PC-3 (cell line): ENCODE results near the gene PRKAR2B. TPM values are rescaled to one million over a fixed set of nuclear protein-coding genes. Genes with fewer than 3 reads are reported as not detected.

Source experiments
- ATAC-seq: fragments of 200-7000 bp; cut with Tn5 transposase; 2 replicates; pipeline ENCODE4 v1.9.1; 2020; ENCODE audit warnings: mild to moderate bottlenecking, moderate library complexity
- BruUV-seq: library from RNA; stranded (reverse); fragments of 400-500 nt; replicated peaks from 2 replicates; lab custom pipeline; 2021; lab: Mats Ljungman, UMichigan
- CTCF ChIA-PET: fragments of 300-600 bp; sonication (Branson Sonifier 250); formaldehyde crosslinking; loops from one replicate; lab custom pipeline; 2022; ENCODE audit warnings: antibody characterized with exemption; lab: Charles Lee
- POLR2A ChIA-PET: fragments of 300-600 bp; sonication (Branson Sonifier 250); formaldehyde crosslinking; loops from one replicate; lab custom pipeline; 2022; ENCODE audit warnings: antibody characterized with exemption; ENCODE audit not compliant: unreplicated experiment; lab: Charles Lee
- DNase-seq: peaks from one replicate; pipeline ENCODE4 v3.0.0-alpha.2; 2015
- H2AFZ ChIP-seq: fragments of 300-600 bp; sonication (generic); 2 replicates; pipeline ENCODE4 v1.6.0; 2016; ENCODE audit warnings: antibody characterized with exemption, low read length
- H3F3A ChIP-seq: fragments of 300-600 bp; sonication (generic); one replicate; pipeline ENCODE4 v1.6.0; 2017; ENCODE audit warnings: antibody characterized with exemption, low read length, control low read depth, mild to moderate bottlenecking; ENCODE audit not compliant: unreplicated experiment
- H3K27ac ChIP-seq: fragments of 300-600 bp; sonication (generic); 2 replicates; pipeline ENCODE4 v1.5.1; 2016; ENCODE audit warnings: mild to moderate bottlenecking, low read length
- H3K27me3 ChIP-seq: fragments of 300-600 bp; sonication (generic); 2 replicates; pipeline ENCODE4 v1.6.1; 2016; ENCODE audit warnings: low read length, mixed read lengths
- H3K36me3 ChIP-seq: fragments of 300-600 bp; sonication (generic); 2 replicates; pipeline ENCODE4 v1.6.1; 2016; ENCODE audit warnings: low read depth, mixed run types, low read length, mixed read lengths
- H3K4me1 ChIP-seq: fragments of 300-600 bp; sonication (generic); 2 replicates; pipeline ENCODE4 v1.5.1; 2016; ENCODE audit warnings: low read length; ENCODE audit not compliant: insufficient read depth
- H3K4me2 ChIP-seq: fragments of 300-600 bp; sonication (generic); 2 replicates; pipeline ENCODE4 v1.6.0; 2016; ENCODE audit warnings: low read length
- H3K4me3 ChIP-seq: fragments of 300-600 bp; sonication (generic); 2 replicates; pipeline ENCODE4 v1.5.1; 2016; ENCODE audit warnings: mild to moderate bottlenecking, low read length, mixed read lengths
- H3K79me2 ChIP-seq: fragments of 300-600 bp; sonication (generic); 2 replicates; pipeline ENCODE4 v1.6.1; 2017; ENCODE audit warnings: low read length, mixed read lengths
- H3K9ac ChIP-seq: fragments of 300-600 bp; sonication (generic); 2 replicates; pipeline ENCODE4 v1.6.0; 2016; ENCODE audit warnings: mild to moderate bottlenecking, low read length
- H3K9me2 ChIP-seq: fragments of 300-600 bp; sonication (generic); replicated peaks from 2 replicates; pipeline ENCODE4 v1.6.1; 2016; ENCODE audit warnings: mixed run types, low read length, mixed read lengths
- H3K9me3 ChIP-seq: fragments of 300-600 bp; sonication (generic); 2 replicates; pipeline ENCODE4 v1.6.1; 2016; ENCODE audit warnings: low read length, mixed read lengths
- H4K20me1 ChIP-seq: fragments of 300-600 bp; sonication (generic); 2 replicates; pipeline ENCODE4 v1.6.1; 2016; ENCODE audit warnings: low read length, mixed read lengths
- EZH2 ChIP-seq: fragments of 300-600 bp; sonication (generic); IDR thresholded peaks from one replicate; pipeline ENCODE4 v1.6.1; 2017; ENCODE audit warnings: antibody characterized with exemption, mild to moderate bottlenecking, low read length; ENCODE audit not compliant: unreplicated experiment
- EZH2phosphoT487 ChIP-seq: fragments of 300-600 bp; sonication (generic); IDR thresholded peaks from 2 replicates; pipeline ENCODE4 v1.6.1; 2018; ENCODE audit warnings: mild to moderate bottlenecking, antibody characterized with exemption, low read length, borderline replicate concordance
- intact Hi-C: fragments of 100-400 bp; cut with micrococcal nuclease; formaldehyde crosslinking; loops from 2 replicates; pipeline ENCODE4 v1.9.0; 2023
- total RNA-seq: library from RNA; depleted of rRNA; stranded (reverse); fragments of >200 nt; gene quantifications from 2 replicates; pipeline ENCODE4 v1.2.3, GENCODE V29; 2014
- TF ChIP-seq, protein P1 (sequence below): fragments of 300-600 bp; sonication (generic); conservative IDR thresholded peaks from 2 replicates; pipeline ENCODE4 v1.5.1; 2017; ENCODE audit warnings: antibody characterized with exemption, low read depth, mild to moderate bottlenecking, low read length

The PRKAR2B gene
- total RNA-seq, 1 experiment from 2014 or later, result 0.29 TPM

DNA sequence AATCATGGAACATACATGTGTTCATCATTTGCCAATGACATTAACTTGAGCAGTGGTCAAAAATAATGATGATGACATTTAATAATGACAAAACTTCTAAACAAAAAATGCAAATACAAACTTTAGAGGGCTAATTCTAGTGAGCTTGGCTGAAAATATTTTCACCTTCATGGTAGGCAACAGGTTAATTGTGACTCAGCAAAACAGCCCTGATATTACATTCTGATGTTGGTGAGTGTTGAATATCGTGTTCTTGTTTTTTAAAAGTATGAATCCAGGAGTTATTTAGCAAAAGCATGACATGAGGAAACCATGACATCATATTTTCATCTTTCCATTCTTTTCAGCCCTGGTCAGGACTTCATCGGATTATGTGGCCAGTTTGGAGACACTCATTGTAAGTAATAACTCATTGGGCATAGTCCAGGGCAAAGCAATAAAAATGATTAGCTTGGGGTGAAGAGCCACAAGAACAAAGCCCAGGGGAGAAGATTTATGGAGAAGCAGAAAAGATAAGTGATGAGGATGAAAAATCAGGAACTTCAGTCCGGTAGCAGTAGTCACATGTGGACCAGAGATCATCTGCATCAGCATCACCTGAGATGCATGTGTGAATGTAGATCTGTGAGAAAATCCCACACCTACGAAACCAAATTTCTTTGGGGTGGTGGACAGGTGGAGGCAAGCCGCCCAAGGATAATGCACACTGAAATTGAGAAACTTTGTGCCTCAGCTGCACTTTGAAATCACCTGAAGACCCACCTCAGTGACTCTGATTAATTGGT, 46.8 kb upstream of the PRKAR2B start:
- ChIA-PET POLR2A (no interaction called here), CTCF (no interaction called here)
- no peak for ATAC-seq
- Histone ChIP-seq H3K9ac (no peak overlapping the region), H4K20me1 (no peaks in the 10 kb centered on the region), H3K27ac (no peak overlapping the region), H3K36me3 (no peaks in the 10 kb centered on the region), H3K4me3 (no peak overlapping the region), H3K27me3 (peaks cover 39% of the 10 kb centered on the region), H3K4me1 (no peaks in the 10 kb centered on the region), H3F3A (no peaks in the 10 kb centered on the region), H3K9me2 (no peaks in the 10 kb centered on the region), H2AFZ (no peak overlapping the region), H3K4me2 (no peak overlapping the region), H3K79me2 (no peaks in the 10 kb centered on the region), H3K9me3 (no peaks in the 10 kb centered on the region)
- no peak for DNase-seq
- no TSS peak for BruUV-seq
- intact Hi-C loops, result no loop called here
- TF ChIP-seq EZH2, result no peak
- TF ChIP-seq EZH2phosphoT487, result no peak
- TF ChIP-seq, protein P1, sequence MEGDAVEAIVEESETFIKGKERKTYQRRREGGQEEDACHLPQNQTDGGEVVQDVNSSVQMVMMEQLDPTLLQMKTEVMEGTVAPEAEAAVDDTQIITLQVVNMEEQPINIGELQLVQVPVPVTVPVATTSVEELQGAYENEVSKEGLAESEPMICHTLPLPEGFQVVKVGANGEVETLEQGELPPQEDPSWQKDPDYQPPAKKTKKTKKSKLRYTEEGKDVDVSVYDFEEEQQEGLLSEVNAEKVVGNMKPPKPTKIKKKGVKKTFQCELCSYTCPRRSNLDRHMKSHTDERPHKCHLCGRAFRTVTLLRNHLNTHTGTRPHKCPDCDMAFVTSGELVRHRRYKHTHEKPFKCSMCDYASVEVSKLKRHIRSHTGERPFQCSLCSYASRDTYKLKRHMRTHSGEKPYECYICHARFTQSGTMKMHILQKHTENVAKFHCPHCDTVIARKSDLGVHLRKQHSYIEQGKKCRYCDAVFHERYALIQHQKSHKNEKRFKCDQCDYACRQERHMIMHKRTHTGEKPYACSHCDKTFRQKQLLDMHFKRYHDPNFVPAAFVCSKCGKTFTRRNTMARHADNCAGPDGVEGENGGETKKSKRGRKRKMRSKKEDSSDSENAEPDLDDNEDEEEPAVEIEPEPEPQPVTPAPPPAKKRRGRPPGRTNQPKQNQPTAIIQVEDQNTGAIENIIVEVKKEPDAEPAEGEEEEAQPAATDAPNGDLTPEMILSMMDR, result no peak

DNA sequence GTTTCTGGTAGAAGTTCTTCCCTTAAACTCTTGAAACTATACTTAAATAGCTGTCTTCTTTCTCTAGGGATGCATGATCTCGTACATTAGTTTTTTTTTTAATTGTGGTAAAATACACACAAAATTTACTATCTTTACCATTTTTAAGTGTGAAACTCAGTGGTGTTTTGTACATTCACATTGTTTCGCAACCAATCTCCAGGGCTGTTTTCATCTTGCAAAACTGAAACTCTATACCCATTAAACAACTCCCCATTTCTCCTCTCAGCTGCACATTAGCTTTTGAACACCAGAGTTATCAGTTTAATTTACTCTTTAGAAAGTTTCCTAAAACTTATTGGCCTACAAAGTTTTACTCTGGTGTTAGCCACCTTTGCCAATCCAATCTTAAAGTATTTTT, 45.5 kb upstream of the PRKAR2B start:
- ChIA-PET CTCF (no interaction called here), POLR2A (no interaction called here)
- no peaks in the 10 kb centered on the region for H3K79me2 ChIP-seq
- no peak overlapping the region for H3K4me3 ChIP-seq
- TF ChIP-seq EZH2phosphoT487 (no peak), EZH2 (no peak)
- no peaks in the 10 kb centered on the region for H3F3A ChIP-seq
- ATAC-seq (no peak), DNase-seq (no peak)
- no peak overlapping the region for H3K9ac ChIP-seq
- no peak overlapping the region for H3K4me2 ChIP-seq
- H3K27me3 ChIP-seq, result peaks cover 32% of the 10 kb centered on the region
- no peaks in the 10 kb centered on the region for H3K9me2 ChIP-seq
- no peak overlapping the region for H2AFZ ChIP-seq
- H3K36me3 ChIP-seq, result no peaks in the 10 kb centered on the region
- no peaks in the 10 kb centered on the region for H3K9me3 ChIP-seq
- H3K4me1 ChIP-seq, result no peaks in the 10 kb centered on the region
- H4K20me1 ChIP-seq, result no peaks in the 10 kb centered on the region
- no TSS peak for BruUV-seq
- intact Hi-C loops, result no loop called here
- H3K27ac ChIP-seq, result no peak overlapping the region

DNA sequence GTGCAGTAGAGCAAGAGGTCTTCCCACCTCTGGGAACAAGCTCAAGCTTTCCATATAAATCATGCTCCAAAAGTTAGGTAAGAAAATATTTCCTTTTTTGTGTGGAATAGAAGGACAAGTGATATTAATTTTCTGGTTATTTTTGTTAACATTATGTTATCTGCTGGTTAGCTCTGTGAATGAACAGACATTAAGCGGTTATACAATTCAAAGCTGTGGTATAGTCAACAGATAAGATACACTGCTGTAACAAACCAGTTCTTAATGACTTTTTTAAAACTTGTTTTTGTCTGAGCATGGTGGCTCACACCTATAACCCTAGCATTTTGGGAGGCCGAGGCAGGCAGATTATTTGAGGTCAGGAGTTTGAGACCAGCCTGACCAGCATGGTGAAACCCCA, 43.0 kb upstream of the PRKAR2B start:
- CTCF ChIA-PET, result interaction anchor here (0.7 kb wide), 1 partner anchor 88 kb away, joined by 4 read pairs; no protein-coding TSS in a partner anchor
- no peak overlapping the region for H2AFZ ChIP-seq
- BruUV-seq, result no TSS peak

More for the DNA sequence above, 43.0 kb upstream of the PRKAR2B start:
- Histone ChIP-seq H3F3A (no peaks in the 10 kb centered on the region), H3K4me2 (no peak overlapping the region), H3K27me3 (peaks cover 23% of the 10 kb centered on the region), H4K20me1 (no peaks in the 10 kb centered on the region), H3K9me2 (no peaks in the 10 kb centered on the region), H3K27ac (no peak overlapping the region), H3K9me3 (no peaks in the 10 kb centered on the region), H3K9ac (no peak overlapping the region), H3K4me3 (no peak overlapping the region), H3K36me3 (no peaks in the 10 kb centered on the region), H3K4me1 (no peaks in the 10 kb centered on the region), H3K79me2 (no peaks in the 10 kb centered on the region)
- TF ChIP-seq EZH2, result no peak
- no peak for TF ChIP-seq EZH2phosphoT487
- TF ChIP-seq, protein P1, result no peak
- DNase-seq (no peak), ATAC-seq (no peak)
- intact Hi-C loops, result no loop called here
- POLR2A ChIA-PET, result no interaction called here
